DND-41 (cell line): ENCODE data around the gene EIF4E3.

Source experiments
- CTCF ChIP-seq: IDR thresholded peaks from 2 replicates; pipeline ENCODE4 v1.5.1; 2012; ENCODE audit warnings: borderline replicate concordance, low read length, moderate library complexity, mild to moderate bottlenecking; ENCODE audit not compliant: poor library complexity, severe bottlenecking; ENCODE audit errors: extremely low read depth
- EZH2 ChIP-seq: IDR thresholded peaks from 3 replicates; pipeline ENCODE4 v1.6.1; 2012; ENCODE audit warnings: borderline replicate concordance, low read depth, mild to moderate bottlenecking, moderate library complexity, low read length, inconsistent platforms; ENCODE audit not compliant: severe bottlenecking

DNA sequence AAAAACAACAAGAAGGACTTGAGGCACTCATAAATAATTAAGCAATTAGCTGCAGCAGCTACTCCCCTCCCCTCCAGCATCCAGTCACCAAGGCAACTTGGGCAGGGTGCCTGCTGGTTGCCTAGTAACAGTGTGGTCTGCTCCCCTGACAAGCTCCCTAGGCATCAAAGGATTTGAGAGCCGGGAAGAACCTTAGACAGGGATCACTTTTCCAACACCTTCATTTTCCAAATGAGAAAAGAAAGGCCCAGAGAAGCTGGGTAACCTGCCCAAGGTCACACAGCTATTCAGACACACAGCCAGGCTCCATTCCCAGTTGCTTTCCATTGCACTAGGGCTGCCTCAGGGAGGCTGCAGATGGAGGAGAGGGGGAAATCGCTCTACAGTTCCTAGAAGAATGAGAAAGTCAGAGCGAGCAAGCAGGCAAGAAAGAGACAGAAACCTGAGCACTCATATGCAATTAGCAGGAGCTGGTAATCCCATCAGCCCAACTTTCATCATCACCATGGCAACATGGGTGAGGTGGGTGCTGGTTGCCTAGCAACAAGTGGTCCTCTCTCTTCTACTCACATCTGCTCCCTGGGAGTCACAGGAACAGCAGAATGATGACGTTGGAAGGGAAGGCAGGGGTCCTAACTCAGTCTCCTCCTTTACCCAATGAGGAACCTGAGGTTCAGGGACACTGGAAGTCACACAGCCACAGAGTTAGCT, 3.6 kb upstream of the EIF4E3 start:
- TF ChIP-seq CTCF (no peak), EZH2 (no peak)
